Activated CD4-positive, alpha-beta T cell treated with anti-CD3 and anti-CD28 coated beads for 4 hours (primary cell): Measurements from ENCODE around the gene PLA2G2E.
"Not testable (repeated sequence)": the region's sequence is repeated elsewhere in the genome, so short reads cannot be mapped to it uniquely, and the experiment has no call there.

Source experiments
- DNase-seq, 2 donors: peaks; one replicate each; pipeline ENCODE4 v3.0.0-alpha.2; 2020

The PLA2G2E gene, protein sequence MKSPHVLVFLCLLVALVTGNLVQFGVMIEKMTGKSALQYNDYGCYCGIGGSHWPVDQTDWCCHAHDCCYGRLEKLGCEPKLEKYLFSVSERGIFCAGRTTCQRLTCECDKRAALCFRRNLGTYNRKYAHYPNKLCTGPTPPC

DNA sequence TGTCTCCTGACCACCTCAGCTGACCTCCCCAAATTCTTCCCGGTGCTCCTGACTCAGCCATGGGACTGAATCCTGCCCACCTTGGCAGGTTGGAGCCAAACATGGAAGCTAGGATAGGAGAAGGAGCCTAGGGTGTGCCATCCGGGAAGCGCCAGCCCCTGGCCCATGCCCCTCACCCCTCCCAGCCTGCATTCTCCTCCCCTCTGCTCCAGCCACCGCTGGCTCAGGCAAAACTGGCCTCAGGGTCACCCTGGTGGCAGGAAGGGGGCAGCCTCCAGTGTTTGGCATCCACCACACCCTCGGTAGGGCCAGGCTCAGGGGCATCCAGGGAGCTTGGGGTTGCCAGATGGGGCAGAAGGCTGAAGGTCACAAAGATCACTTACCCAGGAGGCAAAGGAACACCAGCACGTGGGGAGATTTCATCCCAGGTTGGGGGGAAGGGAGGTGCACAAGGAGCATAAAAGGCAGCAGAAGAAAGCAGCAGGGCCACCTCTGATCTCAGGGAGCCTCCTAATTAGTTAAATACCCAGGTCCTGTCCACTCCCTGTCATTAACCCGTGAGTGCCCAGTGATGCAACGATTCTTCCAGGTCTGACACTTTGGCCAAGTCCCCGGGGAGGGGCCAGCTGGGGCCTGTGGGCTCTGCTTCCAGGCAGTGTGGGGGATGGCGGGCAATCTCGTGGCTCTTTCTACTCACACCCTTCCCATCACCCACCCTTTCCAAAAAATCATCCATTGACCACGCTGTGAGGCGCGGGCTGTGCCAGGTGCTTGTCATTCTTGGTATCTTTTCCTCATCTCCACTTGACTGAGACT, at the start of gene PLA2G2E:
TSS of gene PLA2G2E (minus strand) at position 481 of the 816 bp plus-strand sequence. CDS start at position 423, 58 bp downstream.
- no peak for DNase-seq

DNA sequence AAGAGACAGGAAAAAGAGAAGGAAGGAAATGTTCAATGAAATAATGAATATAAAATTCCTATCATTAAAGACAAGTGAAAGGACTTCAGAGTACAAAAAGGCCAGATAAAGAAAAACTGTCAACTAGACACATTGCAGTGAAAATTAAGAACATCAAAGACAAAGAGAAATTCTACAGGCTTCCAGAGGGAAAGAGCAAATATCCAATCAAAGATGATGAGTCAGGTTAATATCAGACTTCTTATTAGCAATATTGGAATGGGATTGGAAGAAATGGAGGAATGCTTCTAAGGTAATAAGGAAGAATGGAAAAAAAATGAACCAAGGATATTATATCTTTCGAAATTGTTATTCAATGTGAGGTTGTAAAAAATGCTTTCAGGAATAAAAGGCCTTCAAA, 48.2 kb upstream of the PLA2G2E start:
- DNase-seq, result no peak

GRCh38 chr1:19969898-19970660, 46.7 kb upstream of the PLA2G2E start:
- DNase-seq, result no peak

DNA sequence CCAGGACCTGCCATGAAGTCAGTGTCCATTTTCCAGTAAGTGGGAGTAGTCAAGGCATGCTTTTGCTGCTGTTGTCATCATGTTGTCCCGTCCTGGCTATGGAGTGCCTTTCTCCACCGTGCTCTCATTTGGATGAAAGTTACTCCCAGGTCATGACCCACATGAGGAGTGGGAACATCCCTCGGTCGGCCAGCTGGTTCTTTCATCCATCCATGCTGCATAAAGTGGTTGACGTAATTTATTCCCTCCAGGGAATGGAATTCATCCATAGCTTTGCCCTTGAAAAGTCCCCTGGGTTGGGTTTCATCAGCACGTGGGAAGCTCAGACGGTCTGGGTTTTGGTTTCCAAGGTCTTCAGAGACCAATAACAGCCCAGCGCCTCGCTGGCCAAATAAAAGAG, 44.4 kb upstream of the PLA2G2E start:
- DNase-seq, result no peak

DNA sequence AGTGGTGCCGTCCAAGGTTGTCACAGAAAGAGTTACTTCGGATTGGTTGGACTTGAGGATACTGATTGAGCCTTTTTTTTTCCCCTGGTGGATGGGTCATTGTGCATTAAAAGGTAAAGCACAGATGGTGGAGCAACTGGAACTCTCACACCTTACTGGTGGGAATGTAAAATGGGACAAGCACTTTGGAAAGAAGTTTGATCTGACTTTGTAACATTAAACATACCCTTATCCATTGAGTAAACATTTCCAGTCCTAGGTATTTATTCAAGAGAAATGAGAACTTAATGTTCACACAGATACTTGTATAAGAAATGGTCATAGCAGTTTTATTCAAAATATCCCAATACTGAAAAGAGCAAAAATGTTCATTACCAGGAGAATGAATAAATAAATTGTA, 41.1 kb upstream of the PLA2G2E start:
- DNase-seq, result no peak

DNA sequence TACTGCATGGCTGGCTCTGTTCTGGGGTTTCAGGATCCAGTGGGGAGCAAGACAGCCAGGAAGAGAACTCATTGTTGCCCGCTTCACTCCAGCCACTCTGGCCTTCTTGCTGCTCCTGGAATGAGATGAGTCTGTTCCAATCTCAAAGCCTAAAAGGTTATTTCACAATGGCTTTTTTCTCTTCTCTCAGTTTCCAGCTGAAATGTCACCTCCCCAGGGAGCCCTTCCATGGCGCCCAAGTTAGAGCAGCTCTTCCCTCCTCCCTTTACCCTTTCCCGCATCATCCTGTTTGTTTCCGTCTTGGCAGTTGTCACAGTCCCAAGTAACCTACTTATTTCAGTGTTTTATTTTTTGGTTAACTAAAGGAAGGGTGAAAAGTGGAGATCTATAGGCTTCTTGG, 40.2 kb upstream of the PLA2G2E start:
- DNase-seq, result no peak

GRCh38 chr1:19960591-19960990, 37.2 kb upstream of the PLA2G2E start:
- DNase-seq, result no peak

DNA sequence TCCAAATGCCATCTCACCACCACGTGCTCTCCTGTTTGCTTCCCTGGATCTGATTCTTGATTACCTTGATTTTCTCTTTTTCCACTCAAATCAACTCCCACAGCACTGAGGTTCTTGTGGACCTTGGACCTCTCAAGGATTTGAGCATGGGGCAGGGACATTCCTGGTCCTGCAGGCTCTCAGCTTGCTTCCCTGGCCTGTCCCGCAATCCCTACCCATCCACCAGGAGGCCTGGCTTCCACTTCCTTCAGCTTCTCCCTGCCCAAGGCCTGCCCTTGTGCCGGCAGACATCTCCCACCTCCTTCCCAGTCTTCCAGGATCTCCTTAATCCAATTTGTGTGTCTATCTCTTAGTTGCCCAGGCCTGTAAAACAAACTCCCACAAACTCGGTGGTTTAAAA, 34.4 kb upstream of the PLA2G2E start:
- no peak for DNase-seq

DNA sequence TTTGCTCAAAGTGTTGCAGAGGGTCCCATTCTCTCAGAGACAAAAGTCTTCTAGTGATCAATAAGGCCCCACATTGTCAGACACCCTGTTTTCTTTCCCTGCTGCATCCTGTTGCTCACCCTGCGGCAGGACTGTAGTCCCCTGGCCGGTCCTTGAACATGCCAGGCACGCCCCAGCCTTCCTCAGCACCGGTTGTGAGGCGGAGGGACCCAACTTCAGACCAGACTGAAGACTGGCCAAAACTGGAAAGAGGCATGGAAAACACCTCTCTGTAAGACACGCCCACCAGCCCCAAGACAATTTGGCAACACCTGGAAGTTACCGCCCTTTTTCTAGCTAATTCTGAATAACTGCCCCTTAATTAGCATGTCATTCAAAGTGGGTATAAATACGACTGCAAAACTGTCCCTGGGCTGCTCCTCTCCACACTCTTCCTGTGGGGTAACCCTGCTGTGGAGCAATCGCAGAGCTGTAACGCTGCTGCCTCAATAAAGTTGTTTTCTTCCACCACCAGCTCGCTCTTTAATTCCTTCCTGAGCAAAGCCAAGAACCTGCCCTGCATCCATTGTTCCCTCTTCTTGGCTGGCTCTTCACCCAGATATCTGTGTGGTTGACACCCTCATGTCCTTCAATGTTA, 32.2 kb upstream of the PLA2G2E start:
- no peak for DNase-seq

DNA sequence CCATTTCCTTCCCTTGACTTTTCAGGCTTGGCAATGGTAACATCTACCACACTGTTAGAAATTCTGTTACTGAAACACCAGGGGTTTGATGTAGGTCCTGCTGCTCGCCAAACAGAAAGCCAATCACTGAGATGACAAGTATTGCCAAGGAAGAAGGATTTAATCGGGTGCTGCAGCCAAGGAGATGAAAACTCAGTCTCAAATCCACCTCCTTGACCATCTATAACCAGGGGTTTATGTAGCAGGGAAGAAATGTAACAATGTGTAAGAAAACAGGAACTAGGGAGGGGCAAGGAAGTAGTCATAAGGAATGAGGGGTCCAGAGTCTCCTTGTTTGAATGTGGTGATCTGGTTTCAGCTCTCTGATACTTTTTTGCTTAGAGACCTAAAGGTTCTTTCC, 30.6 kb upstream of the PLA2G2E start:
- no peak for DNase-seq

DNA sequence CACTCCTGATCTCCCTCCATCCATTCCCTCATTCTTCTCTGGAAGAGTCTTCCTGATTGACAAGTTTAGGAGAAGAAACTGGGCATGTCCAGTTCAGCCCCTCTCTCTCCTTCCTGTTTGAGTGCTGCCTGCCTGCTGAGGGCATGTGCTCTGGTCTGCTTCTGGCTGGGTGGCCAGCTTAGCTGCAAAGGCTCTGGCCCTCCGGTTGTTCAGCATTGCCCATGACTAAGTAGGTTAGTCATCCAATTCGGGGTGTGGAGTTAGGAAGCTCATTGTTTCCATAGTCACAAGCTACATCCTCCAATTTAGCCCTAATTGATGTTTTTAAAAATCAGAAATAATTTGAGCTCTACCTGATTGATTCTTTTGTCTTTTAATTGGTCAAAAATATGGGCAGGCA, 25.6 kb upstream of the PLA2G2E start:
- DNase-seq, result no peak

GRCh38 chr1:19946971-19947370, 23.6 kb upstream of the PLA2G2E start:
- no peak for DNase-seq

DNA sequence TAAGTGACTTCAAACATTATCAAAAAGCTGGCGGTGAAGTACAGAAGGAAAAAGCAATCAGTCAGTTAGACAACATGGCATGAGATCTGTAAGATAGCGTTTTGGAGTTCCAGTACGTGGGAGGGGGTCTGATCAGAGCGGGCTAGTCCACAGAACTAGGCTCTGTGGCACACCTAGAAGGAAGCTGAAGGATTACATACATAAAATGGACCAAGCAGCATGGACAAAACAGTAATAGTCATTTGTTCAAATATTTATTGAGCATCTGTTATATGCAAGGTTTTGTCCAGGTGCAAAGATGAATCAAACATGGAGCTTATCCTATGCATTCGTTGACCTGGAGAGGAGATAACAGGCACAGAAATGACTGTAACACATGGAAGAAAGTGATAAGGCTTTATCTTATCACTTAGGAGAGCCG, 22.9 kb upstream of the PLA2G2E start:
- no peak for DNase-seq

DNA sequence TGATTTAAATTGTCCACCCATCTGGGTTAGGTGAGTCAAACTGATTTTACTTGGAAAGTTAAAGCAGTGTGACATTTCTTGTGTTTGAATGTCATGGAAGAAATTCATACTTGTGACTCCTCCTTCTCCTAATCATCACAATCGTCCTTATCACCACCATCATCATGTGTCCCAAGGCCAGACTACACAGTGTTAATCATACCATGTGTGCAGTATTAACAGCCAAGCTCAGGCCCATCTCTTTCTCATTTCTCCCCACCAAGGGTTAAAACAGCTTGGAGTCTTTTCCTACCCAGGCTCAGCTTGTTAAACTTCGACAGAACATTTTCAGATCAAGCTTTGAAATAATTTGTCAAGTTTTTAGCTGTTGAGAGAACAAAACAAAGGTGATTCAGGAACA, 22.5 kb upstream of the PLA2G2E start:
- no peak for DNase-seq

GRCh38 chr1:19942657-19943056, 19.2 kb upstream of the PLA2G2E start:
- no peak for DNase-seq

DNA sequence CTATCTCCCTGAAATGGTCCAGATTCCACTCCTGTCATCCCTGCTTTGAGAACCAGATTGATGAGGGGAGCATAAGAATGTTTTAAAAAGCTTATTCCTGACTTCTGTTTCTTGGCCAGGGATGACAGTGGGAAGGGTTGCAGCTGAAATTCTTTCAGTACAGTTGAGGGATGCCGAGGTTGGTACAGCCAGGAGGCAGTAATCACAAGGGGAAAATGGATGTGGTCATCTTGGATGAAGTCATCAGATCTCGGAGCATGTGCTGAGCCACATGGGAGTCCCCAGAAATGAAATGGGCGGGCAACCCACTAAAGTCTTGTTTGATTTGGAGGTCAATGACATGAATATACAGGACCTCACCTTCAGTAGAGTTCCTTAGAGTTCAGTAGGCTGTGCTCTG, 18.7 kb upstream of the PLA2G2E start:
- DNase-seq, result no peak

- no peak for DNase-seq
Observed at GRCh38 chr1:19941206-19941568, 17.8 kb upstream of the PLA2G2E start.

DNA sequence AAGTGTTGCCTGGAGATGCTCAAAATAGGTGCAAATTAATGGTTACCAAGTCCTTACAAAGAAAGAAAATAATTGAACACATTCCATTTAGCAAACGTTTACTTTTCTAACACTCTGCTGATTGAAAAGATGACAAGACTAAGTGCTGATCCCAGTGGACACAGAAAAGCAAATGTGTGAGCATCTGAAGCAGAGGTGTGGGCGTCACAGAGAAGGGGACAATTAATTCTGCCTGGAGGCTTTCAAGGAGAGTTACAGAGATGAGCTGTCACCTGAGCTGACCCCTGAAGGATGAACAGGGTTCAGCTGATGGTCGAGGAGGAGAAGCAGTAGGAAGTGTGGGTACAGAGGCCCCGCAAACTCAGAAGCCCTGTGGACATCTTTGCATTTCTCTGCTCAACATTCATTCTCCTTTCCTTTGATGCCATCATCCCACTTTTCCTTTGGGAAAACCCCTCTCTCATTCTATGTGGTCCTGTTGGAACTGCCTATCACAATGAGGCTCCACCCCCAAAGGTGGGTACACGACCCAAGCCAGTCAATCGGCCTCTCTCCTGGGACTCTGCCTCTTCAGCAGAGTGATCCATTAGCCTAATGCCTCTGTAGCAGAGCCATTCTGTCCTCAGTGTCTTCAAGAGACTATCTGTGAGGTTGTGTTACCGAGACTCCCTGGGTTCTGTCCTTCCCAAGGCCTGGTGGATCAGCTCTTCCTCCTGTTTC, 17.2 kb upstream of the PLA2G2E start:
- no peak for DNase-seq

DNA sequence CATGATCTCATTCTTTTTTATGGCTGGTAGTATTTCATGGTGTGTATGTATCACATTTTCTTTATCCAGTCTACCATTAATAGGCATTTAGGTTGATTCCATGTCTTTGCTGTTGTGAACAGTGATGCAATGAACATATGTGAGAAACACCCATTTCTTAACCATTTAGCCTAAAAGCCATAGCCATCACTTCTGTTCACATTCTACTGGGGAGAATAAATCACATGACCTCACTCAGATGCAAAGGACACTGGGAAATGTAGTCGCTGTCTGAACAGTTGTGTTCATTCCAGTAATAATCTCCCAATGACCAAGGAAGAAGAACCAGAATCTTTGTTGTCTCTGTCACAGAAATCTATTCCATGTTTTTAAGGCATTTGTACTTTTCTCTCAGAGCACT, 15.1 kb upstream of the PLA2G2E start:
- no peak for DNase-seq

DNA sequence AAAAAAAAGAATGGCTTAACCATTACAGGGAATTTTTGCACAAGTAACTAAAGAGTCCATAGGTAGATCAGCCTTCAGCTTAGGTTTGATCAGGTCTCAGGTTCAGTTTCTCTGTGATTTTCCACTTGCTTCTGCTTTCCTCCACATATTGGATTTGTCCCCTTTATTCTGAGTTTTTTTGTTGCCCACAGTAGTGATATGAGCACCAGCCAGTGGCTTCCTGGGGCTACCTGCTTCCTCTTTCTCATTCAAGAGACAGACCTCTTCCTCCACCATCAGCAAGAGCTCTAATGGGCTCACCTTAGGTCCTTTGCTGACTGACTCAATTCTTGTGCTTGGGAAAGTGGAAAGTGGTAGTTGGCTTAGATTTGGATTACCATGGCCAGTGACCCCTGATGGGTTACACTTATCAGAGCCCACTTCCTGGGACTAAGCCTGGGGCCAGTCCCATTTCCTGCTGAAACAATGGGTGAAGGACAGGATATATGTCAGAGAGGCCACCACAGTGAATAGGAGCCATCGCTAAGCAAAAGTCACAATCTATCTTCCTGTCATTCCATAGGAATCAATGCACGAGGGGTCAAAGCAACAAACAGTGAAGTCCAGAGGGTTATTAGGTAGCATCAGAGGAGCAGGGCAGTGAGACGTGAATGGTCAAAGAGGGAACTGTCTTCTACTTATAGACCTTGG, 12.8 kb upstream of the PLA2G2E start:
- DNase-seq, result no peak

GRCh38 chr1:19934336-19934735, 10.9 kb upstream of the PLA2G2E start:
- DNase-seq, result no peak

- DNase-seq, result no peak
Observed at GRCh38 chr1:19932866-19933265, 9.4 kb upstream of the PLA2G2E start.

DNA sequence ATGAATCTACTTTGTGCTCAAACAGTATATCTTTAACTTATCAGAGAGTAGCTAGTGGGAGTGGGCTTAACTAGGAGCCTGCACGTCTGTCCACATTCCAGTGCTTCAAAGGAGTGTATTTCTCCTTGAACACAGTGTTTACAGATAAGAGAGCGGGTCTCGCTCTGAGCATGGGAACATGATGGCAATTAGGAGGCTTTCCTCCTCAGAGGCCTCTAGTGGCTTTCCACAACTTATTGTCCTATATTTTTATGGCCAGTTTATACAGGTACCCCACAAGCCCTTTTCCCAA, 3.7 kb upstream of the PLA2G2E start:
- not testable (repeated sequence) for DNase-seq
